ENCODE measurements around the gene RPL6.

DNA sequence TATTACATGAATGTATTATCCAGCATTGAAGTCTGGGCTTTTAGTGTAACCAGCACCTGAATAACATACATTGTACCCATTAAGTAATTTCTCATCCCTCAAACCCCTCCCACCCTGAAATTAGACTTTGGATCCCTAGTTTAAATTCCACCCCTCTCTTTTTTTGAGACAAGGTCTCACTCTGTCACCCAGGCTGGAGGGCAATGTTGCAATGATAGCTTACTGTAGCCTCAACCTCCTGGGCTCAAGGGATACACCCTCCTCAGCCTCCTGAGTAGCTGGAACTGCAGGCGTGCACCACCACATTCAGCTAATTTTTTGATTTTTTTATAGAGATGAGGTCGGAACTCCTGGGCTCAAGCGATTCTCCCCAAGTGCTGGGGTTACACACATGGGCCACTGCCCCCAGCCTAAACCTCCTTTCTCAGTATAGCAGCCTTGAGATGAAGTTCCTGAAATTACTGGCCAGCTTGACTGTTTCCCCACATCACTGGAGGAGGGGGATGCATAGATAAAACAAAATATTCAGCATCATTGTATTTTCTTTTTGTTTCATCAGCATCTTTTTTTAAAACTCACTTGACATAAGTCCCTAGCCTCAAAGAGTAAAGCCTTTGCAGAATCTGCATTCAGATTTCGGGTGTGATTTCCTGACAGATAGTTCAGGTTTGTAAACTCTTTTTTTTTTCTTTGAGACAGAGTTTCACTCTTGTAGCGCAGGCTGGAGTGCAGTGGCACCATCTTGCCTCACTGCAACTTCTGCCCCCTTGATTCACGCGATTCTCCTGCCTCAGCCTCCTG lies 16.4 kb upstream of the RPL6 start:
- TF ChIP-seq, protein P1, sequence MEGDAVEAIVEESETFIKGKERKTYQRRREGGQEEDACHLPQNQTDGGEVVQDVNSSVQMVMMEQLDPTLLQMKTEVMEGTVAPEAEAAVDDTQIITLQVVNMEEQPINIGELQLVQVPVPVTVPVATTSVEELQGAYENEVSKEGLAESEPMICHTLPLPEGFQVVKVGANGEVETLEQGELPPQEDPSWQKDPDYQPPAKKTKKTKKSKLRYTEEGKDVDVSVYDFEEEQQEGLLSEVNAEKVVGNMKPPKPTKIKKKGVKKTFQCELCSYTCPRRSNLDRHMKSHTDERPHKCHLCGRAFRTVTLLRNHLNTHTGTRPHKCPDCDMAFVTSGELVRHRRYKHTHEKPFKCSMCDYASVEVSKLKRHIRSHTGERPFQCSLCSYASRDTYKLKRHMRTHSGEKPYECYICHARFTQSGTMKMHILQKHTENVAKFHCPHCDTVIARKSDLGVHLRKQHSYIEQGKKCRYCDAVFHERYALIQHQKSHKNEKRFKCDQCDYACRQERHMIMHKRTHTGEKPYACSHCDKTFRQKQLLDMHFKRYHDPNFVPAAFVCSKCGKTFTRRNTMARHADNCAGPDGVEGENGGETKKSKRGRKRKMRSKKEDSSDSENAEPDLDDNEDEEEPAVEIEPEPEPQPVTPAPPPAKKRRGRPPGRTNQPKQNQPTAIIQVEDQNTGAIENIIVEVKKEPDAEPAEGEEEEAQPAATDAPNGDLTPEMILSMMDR (IDR thresholded peaks at IDR 0.05; ENCODE audit: low read depth, low read length), result no peak
- TF ChIP-seq MYC (IDR thresholded peaks at IDR 0.05; ENCODE audit: low read depth, low read length) (no peak), POLR2A (IDR thresholded peaks at IDR 0.05; ENCODE audit: extremely low read depth, insufficient read length) (no peak)
